Mucosa of rectum (tissue), 2 donors: ENCODE results near the gene RGL1.
A peak's percentile ranks its signal among the peaks of the same experiment; 100 is the strongest.

ENCODE experiments used
- H3K27ac ChIP-seq, 2 donors: one replicate each; pipeline ENCODE4 v1.7.0; 2013; ENCODE audit warnings: inconsistent platforms in 2 of 2, low read depth in 2 of 2, low read length in 2 of 2
- H3K27me3 ChIP-seq, 2 donors: one replicate each; pipeline ENCODE4 v1.7.0; 2013; ENCODE audit warnings: low read length in 2 of 2; ENCODE audit not compliant: control insufficient read depth in 2 of 2, insufficient read depth in 2 of 2
- H3K36me3 ChIP-seq, 2 donors: one replicate each; pipeline ENCODE4 v1.7.0; 2013; ENCODE audit warnings: low read length in 2 of 2; ENCODE audit not compliant: control insufficient read depth in 2 of 2, insufficient read depth in 2 of 2
- H3K4me1 ChIP-seq, 2 donors: one replicate each; pipeline ENCODE4 v1.7.0; 2013; ENCODE audit warnings: low read length in 2 of 2, mild to moderate bottlenecking in 1 of 2; ENCODE audit not compliant: control insufficient read depth in 2 of 2, insufficient read depth in 2 of 2
- H3K4me3 ChIP-seq, 2 donors: one replicate each; pipeline ENCODE4 v1.7.0; 2013; ENCODE audit warnings: low read length in 2 of 2
- H3K9ac ChIP-seq, 2 donors: one replicate each; pipeline ENCODE4 v1.7.0; 2013; ENCODE audit warnings: low read length in 2 of 2, low read depth in 1 of 2, mild to moderate bottlenecking in 1 of 2
- H3K9me3 ChIP-seq, 2 donors: one replicate each; pipeline ENCODE4 v1.7.0; 2013; ENCODE audit warnings: low read length in 2 of 2; ENCODE audit not compliant: control insufficient read depth in 2 of 2
- donor health status: healthy.
- donor health status: Normal muscosa, but diverticular disease.

Gene RGL1

GRCh38 chr1:183817576-183818288 lies 12.8 kb downstream of the RGL1 start:
- Histone ChIP-seq H3K4me1 (peaks cover 0 to 4% of the 10 kb centered on the region in 2 donors), H3K9me3 (no peaks in the 10 kb centered on the region), H3K4me3 (no peak overlapping the region), H3K27ac (no peak overlapping the region), H3K36me3 (no peaks in the 10 kb centered on the region), H3K9ac (no peak overlapping the region), H3K27me3 (no peaks in the 10 kb centered on the region)

GRCh38 chr1:183819059-183819458 lies 14.1 kb downstream of the RGL1 start:
- no peaks in the 10 kb centered on the region for H3K27me3 ChIP-seq
- no peak overlapping the region for H3K4me3 ChIP-seq
- H3K27ac ChIP-seq: no peak overlapping the region
- H3K4me1 ChIP-seq: no peaks in the 10 kb centered on the region
- no peaks in the 10 kb centered on the region for H3K36me3 ChIP-seq
- no peak overlapping the region for H3K9ac ChIP-seq
- H3K9me3 ChIP-seq: no peaks in the 10 kb centered on the region

DNA sequence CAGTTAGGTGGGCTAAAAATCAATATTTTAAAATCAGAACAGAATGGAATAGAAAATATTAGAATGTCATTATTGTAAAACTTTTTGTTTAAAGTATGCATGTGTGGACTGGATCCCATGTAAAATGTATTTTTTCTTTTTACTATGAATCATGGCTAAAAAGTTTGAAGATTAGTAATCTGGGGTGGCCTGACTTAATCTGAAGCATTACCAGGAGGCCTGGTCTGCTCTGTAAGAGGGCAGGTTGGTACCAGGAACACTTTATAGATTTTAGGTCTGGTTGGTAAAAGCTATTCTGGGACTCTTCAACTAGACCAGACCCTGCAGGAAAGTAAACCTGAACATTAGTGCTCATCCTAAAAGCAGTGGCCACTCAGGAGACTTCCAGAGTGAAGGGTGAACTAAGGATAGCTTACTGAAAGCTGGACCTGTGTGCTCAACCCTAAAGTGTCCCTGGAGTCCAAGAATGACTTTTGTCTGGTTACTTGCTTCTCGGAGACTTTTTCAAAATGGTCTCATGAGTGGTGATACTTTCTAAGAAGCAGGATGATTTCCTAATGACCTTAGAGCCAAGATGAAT lies 16.5 kb downstream of the RGL1 start:
- Histone ChIP-seq H3K27ac (peak overlapping the region in 1 of 2 donors; percentile 3), H3K36me3 (no peaks in the 10 kb centered on the region), H3K9ac (no peak overlapping the region), H3K9me3 (no peaks in the 10 kb centered on the region), H3K27me3 (no peaks in the 10 kb centered on the region), H3K4me3 (no peak overlapping the region), H3K4me1 (no peaks in the 10 kb centered on the region)

DNA sequence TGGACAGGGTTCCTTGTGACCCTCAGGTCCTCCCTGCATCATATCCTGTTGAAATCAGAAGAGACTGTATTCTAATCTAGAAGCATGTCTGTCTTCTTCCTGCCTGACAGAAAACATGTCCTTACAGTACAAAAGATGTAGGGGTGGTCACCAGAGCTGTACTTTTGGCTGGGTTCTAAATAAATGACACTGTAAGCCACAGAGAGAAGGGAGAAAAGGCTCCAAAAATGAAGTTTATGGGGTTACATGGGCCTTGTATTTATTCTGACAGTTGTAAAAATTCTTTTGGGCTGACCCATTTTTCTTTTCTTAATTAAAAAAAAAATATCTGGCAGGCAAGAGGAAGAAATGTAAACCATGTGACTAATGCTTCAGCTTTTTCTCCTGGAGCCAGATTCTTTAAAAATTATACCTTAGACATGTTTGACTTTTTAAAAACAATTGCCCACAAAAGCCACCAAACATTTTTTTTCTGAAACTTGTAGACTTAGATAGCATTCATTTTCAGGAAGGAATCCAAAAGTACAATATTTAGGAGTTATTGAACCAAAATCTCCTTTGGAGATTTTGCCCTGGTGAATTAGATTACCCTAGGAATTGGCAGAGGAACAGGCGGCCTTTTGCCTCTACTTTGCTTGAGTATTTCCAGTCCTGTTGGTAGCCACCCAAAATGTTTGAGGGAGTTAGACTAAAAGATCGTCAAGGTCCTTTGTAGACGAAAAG lies 17.1 kb downstream of the RGL1 start:
- Histone ChIP-seq H3K27ac (peak overlapping the region in 1 of 2 donors; percentile 3), H3K9me3 (no peaks in the 10 kb centered on the region), H3K4me3 (no peak overlapping the region), H3K36me3 (no peaks in the 10 kb centered on the region), H3K4me1 (no peaks in the 10 kb centered on the region), H3K27me3 (no peaks in the 10 kb centered on the region), H3K9ac (no peak overlapping the region)

DNA sequence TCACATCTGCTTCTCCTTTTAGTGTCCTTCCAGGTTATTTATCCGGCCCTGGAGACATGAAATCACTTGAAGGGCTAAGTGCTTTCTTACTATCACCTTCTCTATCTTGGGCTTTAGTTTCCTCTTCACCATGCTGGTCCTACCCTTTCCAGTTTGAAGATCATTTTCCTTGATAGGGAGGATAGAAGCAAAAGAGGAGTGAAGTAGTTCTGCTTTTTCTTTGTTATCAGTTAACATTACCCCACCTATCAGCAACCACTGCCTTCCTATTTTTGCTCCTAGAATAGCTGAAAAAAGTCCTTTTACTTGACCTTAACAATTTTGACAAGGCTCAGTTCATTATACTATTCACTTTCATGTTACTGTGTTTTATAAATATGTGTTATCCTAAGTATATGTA lies 19.4 kb downstream of the RGL1 start:
- no peaks in the 10 kb centered on the region for H3K9me3 ChIP-seq
- H3K4me1 ChIP-seq: no peaks in the 10 kb centered on the region
- H3K27ac ChIP-seq: no peak overlapping the region
- no peak overlapping the region for H3K4me3 ChIP-seq
- H3K27me3 ChIP-seq: no peaks in the 10 kb centered on the region
- no peak overlapping the region for H3K9ac ChIP-seq
- H3K36me3 ChIP-seq: no peaks in the 10 kb centered on the region

- Histone ChIP-seq H3K4me1 (no peaks in the 10 kb centered on the region), H3K27ac (no peak overlapping the region), H3K9me3 (no peaks in the 10 kb centered on the region), H3K4me3 (no peak overlapping the region), H3K27me3 (no peaks in the 10 kb centered on the region), H3K9ac (no peak overlapping the region), H3K36me3 (no peaks in the 10 kb centered on the region)
Observed at GRCh38 chr1:183827801-183828200, 22.9 kb downstream of the RGL1 start.

- Histone ChIP-seq H3K27me3 (no peaks in the 10 kb centered on the region), H3K9me3 (no peaks in the 10 kb centered on the region), H3K4me3 (no peak overlapping the region), H3K27ac (no peak overlapping the region), H3K36me3 (no peaks in the 10 kb centered on the region), H3K4me1 (no peaks in the 10 kb centered on the region), H3K9ac (no peak overlapping the region)
Observed at GRCh38 chr1:183830389-183830788, 25.5 kb downstream of the RGL1 start.

DNA sequence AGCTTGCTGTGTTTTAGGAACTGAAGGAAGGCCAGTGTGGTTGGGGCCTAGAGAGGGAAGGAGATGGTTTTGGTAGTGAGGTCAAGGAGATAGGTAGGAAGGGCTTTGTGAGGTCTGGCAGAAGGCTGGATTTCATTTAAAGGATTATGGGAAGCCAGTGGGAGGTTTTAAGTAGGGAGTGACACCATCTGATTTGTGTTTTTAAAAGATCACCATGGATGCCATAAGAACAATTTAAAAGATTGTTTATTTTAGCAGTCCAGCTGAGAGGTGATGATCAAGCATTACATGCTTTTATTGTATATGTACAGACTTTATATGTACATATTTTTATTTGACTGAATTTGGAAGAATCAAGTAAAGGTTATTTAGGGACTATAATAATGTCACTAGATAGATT lies 26.4 kb downstream of the RGL1 start:
- Histone ChIP-seq H3K9me3 (no peaks in the 10 kb centered on the region), H3K27me3 (no peaks in the 10 kb centered on the region), H3K4me1 (no peaks in the 10 kb centered on the region), H3K4me3 (no peak overlapping the region), H3K27ac (no peak overlapping the region), H3K9ac (no peak overlapping the region), H3K36me3 (no peaks in the 10 kb centered on the region)

- no peak overlapping the region for H3K27ac ChIP-seq
- no peaks in the 10 kb centered on the region for H3K36me3 ChIP-seq
- H3K4me1 ChIP-seq: no peaks in the 10 kb centered on the region
- no peak overlapping the region for H3K9ac ChIP-seq
- no peaks in the 10 kb centered on the region for H3K9me3 ChIP-seq
- H3K27me3 ChIP-seq: no peaks in the 10 kb centered on the region
- no peak overlapping the region for H3K4me3 ChIP-seq
Observed at GRCh38 chr1:183832459-183832858, 27.5 kb downstream of the RGL1 start.

GRCh38 chr1:183834568-183834967 lies 29.6 kb downstream of the RGL1 start:
- H3K4me1 ChIP-seq: no peaks in the 10 kb centered on the region
- H3K36me3 ChIP-seq: no peaks in the 10 kb centered on the region
- H3K9ac ChIP-seq: no peak overlapping the region
- no peak overlapping the region for H3K27ac ChIP-seq
- no peaks in the 10 kb centered on the region for H3K9me3 ChIP-seq
- H3K27me3 ChIP-seq: no peaks in the 10 kb centered on the region
- H3K4me3 ChIP-seq: no peak overlapping the region
